ENCODE measurements around the gene AMY2A. TPM values are rescaled to one million over a fixed set of nuclear protein-coding genes. Genes with fewer than 3 reads are reported as not detected.

Gene AMY2A
- polyA plus RNA-seq, 3 donors, result 0.37 to 359 (median 3.9) TPM

Other genes starting within 250 kb of the AMY2A start
- gene RNPC3, start 91.7 kb upstream of the AMY2A start, polyA plus RNA-seq, result 10 to 100 TPM in 2 of 3 donors, 1 to 10 TPM in 1; 7.5 to 18.2 (median 15.7) TPM
- gene AMY2B, start 45.8 kb upstream of the AMY2A start, polyA plus RNA-seq, result 10 to 100 TPM; 15.1 to 46.1 (median 28.5) TPM
- gene AMY1A, start 38.3 kb downstream of the AMY2A start, polyA plus RNA-seq, result not detected
- under 1 TPM in 1 of 3 donors, not detected in 2; 0.30 TPM for gene AMY1B, start 78.8 kb downstream of the AMY2A start, polyA plus RNA-seq
- gene AMY1C, start 132.5 kb downstream of the AMY2A start, polyA plus RNA-seq, result under 1 TPM in 1 of 3 donors, not detected in 2; 0.06 TPM